ENCODE measurements around the gene ASPDH.

GRCh38 chr19:50552540-50552939, 38.8 kb upstream of the ASPDH start:
- TF ChIP-seq EZH2 (IDR thresholded peaks at IDR 0.05; ENCODE audit: low read length) (no peak), CTCF (optimal IDR thresholded peaks at IDR 0.05 in 1 of 3, IDR thresholded peaks at IDR 0.05 in 1 of 3, conservative IDR thresholded peaks at IDR 0.05 in 1 of 3; ENCODE audit: extremely low read depth in 1 of 3, insufficient read depth in 2 of 3, low read length in 3 of 3) (no peak)

Measured in keratinocyte (primary cell).